GM10266 (cell line): ENCODE measurements around the gene SYNE1.

Source experiments
- DNase-seq: peaks from one replicate; pipeline ENCODE4 v3.0.0; 2012; ENCODE audit errors: extremely low spot score
- TF ChIP-seq, protein P1 (sequence below): IDR thresholded peaks from 2 replicates; pipeline ENCODE4 v1.5.1; 2012; ENCODE audit warnings: mild to moderate bottlenecking, low read depth; ENCODE audit not compliant: control insufficient read depth, insufficient read depth; ENCODE audit errors: missing control alignments

Gene SYNE1

DNA sequence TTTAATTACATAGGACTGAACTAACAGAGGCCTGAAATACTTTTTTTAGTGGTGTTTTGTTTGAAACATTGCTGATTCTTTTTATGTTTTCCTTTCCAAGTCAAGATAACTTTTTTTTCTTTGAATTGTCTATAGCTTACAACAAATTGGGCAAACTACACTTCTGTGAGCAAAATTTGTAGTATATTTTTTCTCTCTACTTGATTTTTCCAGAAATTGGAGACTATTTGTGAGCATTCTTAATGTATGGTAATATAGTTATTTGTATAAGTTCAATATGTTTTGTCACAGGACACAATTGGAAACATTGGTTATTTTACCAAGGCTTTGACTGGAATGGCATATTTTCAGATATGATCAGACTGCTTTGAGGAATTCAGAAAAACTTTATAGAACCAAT, 216.5 kb downstream of the SYNE1 start:
- no peak for DNase-seq
- TF ChIP-seq, protein P1, sequence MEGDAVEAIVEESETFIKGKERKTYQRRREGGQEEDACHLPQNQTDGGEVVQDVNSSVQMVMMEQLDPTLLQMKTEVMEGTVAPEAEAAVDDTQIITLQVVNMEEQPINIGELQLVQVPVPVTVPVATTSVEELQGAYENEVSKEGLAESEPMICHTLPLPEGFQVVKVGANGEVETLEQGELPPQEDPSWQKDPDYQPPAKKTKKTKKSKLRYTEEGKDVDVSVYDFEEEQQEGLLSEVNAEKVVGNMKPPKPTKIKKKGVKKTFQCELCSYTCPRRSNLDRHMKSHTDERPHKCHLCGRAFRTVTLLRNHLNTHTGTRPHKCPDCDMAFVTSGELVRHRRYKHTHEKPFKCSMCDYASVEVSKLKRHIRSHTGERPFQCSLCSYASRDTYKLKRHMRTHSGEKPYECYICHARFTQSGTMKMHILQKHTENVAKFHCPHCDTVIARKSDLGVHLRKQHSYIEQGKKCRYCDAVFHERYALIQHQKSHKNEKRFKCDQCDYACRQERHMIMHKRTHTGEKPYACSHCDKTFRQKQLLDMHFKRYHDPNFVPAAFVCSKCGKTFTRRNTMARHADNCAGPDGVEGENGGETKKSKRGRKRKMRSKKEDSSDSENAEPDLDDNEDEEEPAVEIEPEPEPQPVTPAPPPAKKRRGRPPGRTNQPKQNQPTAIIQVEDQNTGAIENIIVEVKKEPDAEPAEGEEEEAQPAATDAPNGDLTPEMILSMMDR = no peak

DNA sequence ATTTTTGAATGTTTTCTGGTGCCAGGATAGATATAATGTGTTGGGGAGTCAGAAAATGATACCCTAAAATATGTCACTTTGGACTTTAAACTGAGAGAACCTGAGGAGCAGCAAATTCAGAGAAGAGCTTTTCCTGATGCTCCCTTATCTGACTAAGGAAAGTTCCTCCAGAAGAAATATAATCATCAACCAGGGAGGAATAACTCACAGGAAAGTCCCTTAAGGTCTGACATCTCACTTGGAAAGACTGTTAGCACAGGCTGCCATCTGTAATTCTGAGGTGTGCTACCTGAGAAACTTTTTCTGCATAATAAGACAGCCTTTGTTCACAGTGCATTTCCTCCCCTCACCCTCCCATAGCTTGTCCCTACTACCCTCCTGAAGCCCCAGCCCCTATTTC, 218.6 kb downstream of the SYNE1 start:
- DNase-seq = no peak
- TF ChIP-seq, protein P1 = no peak

DNA sequence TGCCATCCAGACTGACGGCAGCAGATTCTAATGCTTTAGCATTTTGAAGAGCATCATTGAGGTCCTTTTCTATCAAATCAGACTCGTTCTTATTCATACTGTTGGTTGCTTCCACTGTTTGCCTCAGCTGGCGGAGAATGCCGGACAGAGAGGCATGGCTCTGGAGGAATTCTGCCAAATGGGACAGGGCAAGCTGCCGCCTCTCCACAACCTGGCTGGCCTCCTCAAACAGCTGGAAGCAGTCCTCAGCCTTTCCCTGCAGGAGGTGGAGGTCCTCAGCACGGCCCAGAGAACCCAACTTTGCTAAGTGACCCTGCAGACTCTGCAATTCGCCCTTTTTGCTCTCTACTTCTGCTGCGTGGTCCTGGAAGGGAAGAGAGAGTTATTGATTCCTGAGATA, 220.5 kb downstream of the SYNE1 start:
- TF ChIP-seq, protein P1 = no peak

DNA sequence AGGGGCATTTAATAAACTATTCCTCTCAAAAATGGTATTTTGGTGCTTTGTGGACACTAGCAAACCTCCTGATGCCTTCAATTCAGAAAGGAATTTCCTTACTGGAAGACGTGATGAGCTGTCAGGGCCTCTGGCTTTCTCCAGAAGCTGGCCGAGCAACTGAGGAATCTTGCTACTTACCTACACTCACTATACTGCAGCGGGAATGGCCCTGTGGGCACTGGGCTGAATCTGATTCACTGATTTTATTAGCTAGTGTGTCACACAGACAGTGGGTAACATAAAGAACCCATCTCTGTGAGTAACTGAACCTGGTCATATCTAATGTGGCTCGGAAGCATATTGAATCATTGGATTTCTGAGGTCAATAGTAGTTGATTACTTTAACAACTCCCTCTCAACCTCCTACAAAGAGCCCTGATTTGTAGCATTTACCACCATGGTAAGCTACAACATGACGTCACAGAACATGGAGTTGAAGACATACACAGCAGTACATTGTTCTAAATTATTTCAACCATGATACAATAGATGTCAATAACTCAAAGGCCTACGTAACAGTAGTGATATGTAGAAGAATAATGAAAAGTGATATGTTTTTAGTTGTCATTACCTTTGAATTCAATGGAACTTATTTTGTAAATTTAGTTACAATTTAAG, 232.1 kb downstream of the SYNE1 start:
- TF ChIP-seq, protein P1 = no peak
- no peak for DNase-seq

More for the DNA sequence above, 220.5 kb downstream of the SYNE1 start:
- DNase-seq = no peak

DNA sequence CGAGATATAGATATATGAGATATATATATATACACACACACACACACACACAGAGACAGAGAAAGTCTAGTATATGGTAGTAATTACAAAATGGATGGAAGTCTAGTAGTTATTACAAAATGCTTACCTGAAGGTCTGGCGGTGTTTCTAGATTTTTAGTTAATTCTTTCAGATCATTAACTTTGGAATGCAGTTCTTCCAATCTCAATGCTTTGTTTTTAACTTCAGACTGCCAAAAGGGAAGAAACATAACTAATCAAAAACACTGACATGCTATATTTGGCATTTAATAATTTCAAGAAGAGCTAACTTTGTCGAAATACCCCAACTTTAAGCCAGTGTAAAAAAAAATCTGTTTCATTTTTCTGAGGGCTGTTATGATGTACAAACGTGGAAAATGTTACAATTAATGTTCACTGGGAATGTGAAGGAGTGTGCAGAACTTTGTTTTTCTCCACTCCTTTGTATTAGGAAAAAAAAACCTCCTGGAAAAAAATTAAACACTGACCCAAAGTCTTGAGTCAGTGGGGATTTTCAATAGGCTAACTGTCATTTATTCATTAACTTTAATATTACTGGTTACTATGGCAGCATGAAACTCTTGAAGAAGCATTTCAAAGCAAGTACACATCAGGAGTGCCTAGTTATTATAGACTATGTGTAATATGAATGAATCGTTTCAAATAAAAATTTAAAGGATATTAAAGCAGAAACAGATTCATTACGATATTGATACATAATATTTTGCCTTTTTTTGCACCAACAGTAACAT, 232.9 kb downstream of the SYNE1 start:
- DNase-seq = no peak
- TF ChIP-seq, protein P1 = no peak

DNA sequence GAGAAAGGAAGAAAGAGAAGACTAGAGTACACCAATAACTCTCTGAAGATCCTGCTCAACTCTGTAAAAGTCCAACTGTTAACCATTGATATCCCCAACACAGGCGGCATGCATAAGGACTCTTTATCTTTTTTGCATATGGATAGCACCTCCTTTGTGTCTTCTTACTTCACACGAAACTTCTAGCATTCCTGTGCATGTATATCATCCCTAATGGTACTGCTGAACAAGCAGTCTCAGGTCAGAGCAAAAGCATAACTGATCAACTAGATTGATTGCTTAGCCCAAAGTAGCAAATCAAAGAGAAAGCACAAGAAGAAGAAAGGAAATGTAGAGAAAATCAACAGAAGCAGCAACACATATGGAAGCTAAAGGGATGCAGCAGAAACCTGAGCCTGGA, 234.4 kb downstream of the SYNE1 start:
- no peak for DNase-seq
- TF ChIP-seq, protein P1 = no peak

DNA sequence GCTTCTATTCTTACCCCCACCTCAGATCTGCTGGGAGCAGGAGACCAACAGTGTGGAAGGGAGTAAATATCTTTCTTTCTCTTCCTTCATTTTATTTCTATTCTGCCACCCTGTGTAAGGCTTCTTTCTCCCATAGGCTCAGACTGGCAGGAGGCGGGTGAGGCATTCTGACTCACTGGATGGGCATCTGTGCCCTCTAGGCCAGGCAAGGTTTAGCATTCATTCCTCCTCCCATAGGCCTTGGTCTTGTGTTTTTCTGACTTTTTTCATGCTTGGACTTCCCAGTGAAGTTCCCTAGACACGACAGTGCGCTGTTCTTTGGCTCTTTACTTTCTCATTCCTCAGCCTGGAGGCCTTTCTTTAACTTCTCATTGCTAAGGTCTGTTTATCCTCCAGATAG, 235.2 kb downstream of the SYNE1 start:
- TF ChIP-seq, protein P1 = no peak
- no peak for DNase-seq
